Mononuclear cell (primary cell): Measurements from ENCODE around the gene NIPSNAP3A. TPM values are rescaled to one million over a fixed set of nuclear protein-coding genes. Genes with fewer than 3 reads are reported as not detected.
"Not testable (repeated sequence)": the region's sequence is repeated elsewhere in the genome, so short reads cannot be mapped to it uniquely, and the experiment has no call there.

Source experiments
- H3K27me3 ChIP-seq: 2 replicates; pipeline ENCODE4 v1.6.0; 2011; ENCODE audit warnings: low read length, control low read depth; ENCODE audit not compliant: insufficient read depth
- H3K4me1 ChIP-seq: 2 replicates; pipeline ENCODE4 v1.5.1; 2011; ENCODE audit warnings: mild to moderate bottlenecking, low read length, control low read depth; ENCODE audit not compliant: insufficient read depth
- H3K4me3 ChIP-seq: 2 replicates; pipeline ENCODE4 v1.5.1; 2011; ENCODE audit warnings: mild to moderate bottlenecking, low read length, moderate library complexity
- H3K9me3 ChIP-seq: 2 replicates; pipeline ENCODE4 v1.5.1; 2011; ENCODE audit warnings: low read depth, mild to moderate bottlenecking, control low read depth, low read length
- total RNA-seq: library from RNA; depleted of rRNA; stranded (reverse); fragments of >200 nt; gene quantifications from one replicate; pipeline ENCODE4 v1.2.3, GENCODE V29; 2012

Gene NIPSNAP3A
- total RNA-seq, 1 donor: 21.6 TPM

DNA sequence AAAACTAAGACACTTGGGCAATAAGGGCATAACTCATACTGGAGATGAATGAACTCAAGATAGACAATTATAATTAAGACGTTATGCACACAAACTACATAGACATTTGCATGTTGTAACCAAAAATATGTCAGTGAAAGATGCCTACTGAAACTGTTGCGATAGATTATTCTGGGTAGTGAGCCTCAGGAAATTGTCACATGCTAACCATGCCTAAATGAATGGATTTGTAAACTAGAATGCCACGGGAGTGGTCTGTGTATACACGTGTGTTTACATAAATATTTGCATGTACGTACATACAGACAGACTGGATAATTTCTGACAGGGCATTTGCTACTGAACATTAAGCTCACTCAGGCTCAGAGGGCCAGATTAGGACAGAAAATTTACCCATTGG, 17.7 kb downstream of the NIPSNAP3A start:
- H3K4me3 ChIP-seq: no peak overlapping the region
- H3K9me3 ChIP-seq: no peaks in the 10 kb centered on the region
- H3K4me1 ChIP-seq: peaks cover 13% of the 10 kb centered on the region
- no peaks in the 10 kb centered on the region for H3K27me3 ChIP-seq

DNA sequence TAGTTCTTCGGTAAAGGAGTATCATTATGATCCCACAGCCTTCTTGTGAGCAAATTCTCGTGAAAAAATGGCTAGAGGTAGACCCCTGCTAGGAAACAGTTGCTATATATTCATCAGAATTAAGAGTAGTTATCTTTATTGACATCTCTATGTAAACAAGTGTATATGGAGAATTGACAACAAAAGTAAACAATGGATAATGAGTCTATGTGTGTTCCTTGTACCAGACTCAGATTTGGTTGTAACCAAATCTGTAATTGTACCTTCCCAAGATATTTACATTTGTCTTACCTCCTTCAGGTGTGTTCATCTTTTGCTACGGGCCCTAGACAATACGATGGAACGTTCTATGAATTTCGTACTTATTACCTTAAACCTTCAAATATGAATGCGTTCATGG, 18.5 kb downstream of the NIPSNAP3A start:
- Histone ChIP-seq H3K9me3 (no peaks in the 10 kb centered on the region), H3K27me3 (no peaks in the 10 kb centered on the region), H3K4me1 (peaks cover 15% of the 10 kb centered on the region), H3K4me3 (no peak overlapping the region)

DNA sequence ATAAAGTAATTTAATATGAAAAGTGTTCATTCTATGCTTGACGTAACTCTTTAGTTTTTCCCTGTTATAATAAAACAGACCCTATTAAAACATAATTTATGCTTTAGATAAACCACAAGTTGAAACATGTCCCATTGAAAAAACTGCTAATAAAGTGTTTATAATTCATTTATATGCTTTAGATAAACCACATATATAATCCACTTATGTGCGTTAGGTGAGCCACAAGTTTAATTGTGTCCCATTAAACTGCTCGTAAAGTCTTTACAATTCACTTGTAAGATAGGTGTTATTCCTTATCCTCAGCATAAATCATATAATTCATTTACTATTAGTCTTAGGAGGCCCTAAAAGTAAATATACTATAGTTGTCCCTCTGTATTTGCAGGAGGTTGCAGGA, 20.0 kb downstream of the NIPSNAP3A start:
- Histone ChIP-seq H3K27me3 (no peaks in the 10 kb centered on the region), H3K4me3 (no peak overlapping the region), H3K4me1 (peaks cover 15% of the 10 kb centered on the region), H3K9me3 (no peaks in the 10 kb centered on the region)

DNA sequence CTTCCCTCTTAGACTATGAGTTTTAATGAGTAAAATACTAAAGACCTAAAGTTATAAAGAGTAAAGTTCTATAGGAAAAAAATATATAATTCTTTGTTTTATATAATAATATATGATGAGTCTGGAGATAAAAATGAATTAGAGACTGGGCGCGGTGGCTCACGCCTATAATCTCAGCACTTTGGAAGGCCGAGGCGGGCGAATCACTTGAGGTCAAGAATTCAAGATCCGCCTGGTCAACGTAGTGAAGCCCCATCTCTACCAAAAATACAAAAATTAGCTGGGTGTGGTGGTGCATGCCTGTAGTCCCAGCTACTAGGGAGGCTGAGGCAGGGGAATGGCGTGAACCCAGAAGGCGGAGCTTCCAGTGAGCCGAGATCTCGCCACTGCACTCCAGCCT, 21.5 kb downstream of the NIPSNAP3A start:
- not testable (repeated sequence) for H3K4me3 ChIP-seq, H3K27me3 ChIP-seq, H3K9me3 ChIP-seq
- peaks cover 18% of the 10 kb centered on the region for H3K4me1 ChIP-seq

DNA sequence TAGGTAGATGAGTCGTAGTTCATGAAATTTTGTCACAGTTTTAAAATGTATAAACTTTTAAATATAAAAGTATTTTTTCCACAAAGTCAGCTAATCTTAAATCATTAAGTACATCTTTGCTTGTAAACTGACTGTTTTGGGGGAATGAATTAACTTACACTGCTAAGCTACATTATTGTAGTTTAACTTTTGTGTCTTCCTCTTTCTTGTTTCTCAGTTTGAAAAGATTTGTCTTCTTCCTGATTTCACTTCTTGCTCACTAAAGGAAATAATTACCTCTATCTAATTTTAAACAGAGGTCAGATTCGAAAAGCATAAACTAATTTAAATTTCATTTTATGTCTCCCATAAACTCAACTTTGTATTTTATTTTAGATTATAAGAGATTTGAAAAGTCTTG, 22.2 kb downstream of the NIPSNAP3A start:
- peaks cover 15% of the 10 kb centered on the region for H3K4me1 ChIP-seq
- H3K9me3 ChIP-seq: no peaks in the 10 kb centered on the region
- no peak overlapping the region for H3K4me3 ChIP-seq
- no peaks in the 10 kb centered on the region for H3K27me3 ChIP-seq

DNA sequence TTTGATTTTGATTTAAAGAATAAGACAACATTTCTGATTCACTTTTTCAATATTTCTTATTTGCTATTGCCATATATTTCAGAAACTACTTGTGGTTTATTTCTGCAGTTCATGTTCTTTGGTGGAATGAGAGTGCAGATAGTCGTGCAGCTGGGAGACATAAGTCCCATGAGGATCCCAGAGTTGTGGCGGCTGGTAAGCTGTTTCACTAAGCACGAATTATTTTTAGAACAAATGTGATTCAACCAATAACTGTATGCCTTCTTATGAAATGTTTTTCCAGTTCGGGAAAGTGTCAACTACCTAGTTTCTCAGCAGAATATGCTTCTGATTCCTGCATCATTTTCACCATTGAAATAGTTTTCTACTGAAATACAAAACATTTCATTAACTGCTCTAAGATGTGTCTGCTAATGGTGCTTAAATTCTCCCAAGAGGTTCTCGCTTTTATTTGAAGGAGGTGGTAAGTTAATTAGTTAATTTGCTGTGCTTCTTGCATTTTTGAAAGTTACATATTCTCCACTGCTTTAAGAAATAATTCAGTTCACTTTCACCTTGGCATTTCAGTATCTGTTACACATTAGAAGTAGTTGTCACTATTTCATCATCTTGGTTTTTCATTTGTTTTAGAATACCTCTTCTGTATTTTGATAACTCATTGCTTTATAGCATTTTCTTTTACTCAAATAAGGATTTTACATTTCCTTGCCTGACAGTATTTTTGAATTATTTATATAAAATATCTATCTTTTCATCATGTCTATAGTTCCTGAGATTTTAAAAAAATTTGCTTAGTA, 25.4 kb downstream of the NIPSNAP3A start:
- Histone ChIP-seq H3K27me3 (no peaks in the 10 kb centered on the region), H3K4me3 (no peak overlapping the region), H3K4me1 (peaks cover 26% of the 10 kb centered on the region)

DNA sequence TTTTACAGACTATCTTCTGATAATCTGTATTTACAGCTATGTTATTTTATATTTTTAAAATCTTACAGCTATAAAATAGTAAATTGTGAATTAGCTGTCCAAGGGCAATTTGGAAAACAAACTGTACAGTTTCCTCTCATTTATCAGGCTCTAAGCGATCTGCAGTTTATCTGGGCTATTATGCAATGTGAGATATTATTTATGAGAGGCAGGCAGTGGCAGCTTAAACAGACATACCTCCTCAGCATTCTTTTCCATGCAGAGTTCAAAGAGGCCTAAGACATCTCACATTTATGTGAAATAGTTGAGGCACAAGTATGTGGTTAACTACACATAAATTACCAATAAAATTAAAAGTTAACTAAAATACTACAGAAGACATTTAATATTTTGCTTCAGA, 26.6 kb downstream of the NIPSNAP3A start:
- no peaks in the 10 kb centered on the region for H3K9me3 ChIP-seq
- H3K4me3 ChIP-seq: no peak overlapping the region
- peaks cover 26% of the 10 kb centered on the region for H3K4me1 ChIP-seq
- H3K27me3 ChIP-seq: no peaks in the 10 kb centered on the region

More for the DNA sequence above, 25.4 kb downstream of the NIPSNAP3A start:
- no peaks in the 10 kb centered on the region for H3K9me3 ChIP-seq

DNA sequence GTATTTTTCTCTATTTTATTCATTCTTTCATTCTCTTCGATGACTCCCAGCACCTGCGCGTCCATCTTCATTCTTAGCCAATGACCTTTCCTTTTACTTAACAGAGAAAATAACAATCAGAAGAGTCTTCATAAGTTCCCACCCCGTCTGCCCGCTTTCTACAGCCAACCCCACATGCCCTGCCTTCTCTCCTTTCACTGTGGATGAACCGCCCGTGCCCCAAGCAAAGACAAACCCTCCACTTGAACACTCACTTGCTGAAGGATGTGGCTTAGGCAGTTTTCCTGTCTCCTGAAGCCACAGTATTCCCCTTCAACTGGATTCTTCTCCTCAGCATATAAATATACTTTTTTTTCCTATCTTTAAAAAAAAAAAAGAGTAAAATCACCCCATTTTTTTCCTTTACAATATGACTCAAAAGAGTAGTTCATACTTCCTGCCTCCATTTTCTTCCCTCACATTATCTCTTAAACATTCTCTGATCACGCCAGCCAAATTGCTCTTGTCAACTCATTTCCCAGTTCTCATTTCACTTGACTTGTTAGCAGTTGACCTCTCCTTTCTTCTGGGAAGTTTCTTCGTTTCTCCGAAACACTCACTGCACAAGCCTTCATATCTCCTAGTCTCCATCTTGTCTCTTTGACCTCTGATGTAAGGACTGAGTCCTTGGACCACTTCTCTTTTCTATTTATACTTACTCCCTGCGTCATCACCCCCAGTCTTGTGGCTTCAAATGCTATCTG, 27.5 kb downstream of the NIPSNAP3A start:
- Histone ChIP-seq H3K9me3 (no peaks in the 10 kb centered on the region), H3K4me3 (no peak overlapping the region), H3K4me1 (peaks cover 25% of the 10 kb centered on the region), H3K27me3 (no peaks in the 10 kb centered on the region)

DNA sequence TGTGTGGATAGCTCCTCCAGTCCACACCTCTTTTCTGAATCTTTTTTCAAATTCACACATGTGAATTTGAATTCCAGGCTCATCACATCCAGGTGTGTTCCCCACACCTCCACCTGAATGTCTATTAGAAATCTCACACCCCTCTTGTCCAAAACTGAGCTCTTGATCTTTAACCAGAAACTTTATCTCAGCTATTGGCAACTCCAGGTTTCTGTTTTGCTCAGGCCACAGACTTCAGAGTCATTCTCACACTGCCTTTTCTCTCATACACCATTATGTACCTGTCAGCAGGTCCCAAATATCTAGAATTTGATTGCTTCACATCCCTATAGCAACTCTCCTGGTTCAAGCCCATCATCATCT, 28.1 kb downstream of the NIPSNAP3A start:
- Histone ChIP-seq H3K9me3 (no peaks in the 10 kb centered on the region), H3K4me3 (no peak overlapping the region), H3K4me1 (peaks cover 27% of the 10 kb centered on the region), H3K27me3 (no peaks in the 10 kb centered on the region)

DNA sequence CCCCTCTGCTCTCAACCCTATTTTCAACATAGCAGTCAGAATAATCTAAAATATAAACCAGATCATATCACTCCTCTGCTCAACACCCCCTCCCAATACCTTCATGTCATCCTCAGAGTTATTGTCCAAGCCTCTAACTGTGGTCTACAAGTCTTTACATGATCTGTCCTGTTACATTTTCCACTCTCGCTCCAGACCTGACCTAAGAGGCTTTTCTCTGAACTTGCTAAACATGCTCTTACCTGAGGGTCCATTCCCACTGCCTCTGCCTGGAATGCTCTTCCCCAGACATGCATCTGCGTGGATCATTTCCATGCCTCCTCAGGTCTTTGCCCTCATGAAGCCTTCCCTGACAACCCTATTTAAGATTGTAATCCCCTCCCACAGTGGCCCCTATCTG, 28.5 kb downstream of the NIPSNAP3A start:
- no peaks in the 10 kb centered on the region for H3K9me3 ChIP-seq
- H3K4me3 ChIP-seq: no peak overlapping the region
- no peaks in the 10 kb centered on the region for H3K27me3 ChIP-seq
- H3K4me1 ChIP-seq: peaks cover 28% of the 10 kb centered on the region

DNA sequence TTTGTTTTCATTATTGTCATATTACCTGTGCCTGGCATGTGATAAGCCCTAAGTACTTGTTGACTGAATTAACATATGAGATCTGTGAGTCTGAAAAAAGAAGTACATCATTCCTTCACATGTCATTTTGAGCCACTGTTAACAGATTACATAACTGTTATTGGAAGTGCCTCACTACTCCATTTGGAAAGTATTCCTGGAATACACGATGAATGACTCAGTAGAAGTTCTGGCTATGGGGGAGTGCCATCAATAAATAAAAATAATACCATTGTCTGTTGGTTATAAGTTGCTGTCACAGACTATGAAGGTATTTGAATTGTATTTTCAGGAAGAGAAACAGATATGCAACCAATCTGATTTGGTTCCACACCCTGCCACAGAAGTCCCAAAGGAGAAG, 29.3 kb downstream of the NIPSNAP3A start:
- Histone ChIP-seq H3K9me3 (no peaks in the 10 kb centered on the region), H3K4me1 (peaks cover 28% of the 10 kb centered on the region), H3K27me3 (no peaks in the 10 kb centered on the region), H3K4me3 (no peak overlapping the region)

DNA sequence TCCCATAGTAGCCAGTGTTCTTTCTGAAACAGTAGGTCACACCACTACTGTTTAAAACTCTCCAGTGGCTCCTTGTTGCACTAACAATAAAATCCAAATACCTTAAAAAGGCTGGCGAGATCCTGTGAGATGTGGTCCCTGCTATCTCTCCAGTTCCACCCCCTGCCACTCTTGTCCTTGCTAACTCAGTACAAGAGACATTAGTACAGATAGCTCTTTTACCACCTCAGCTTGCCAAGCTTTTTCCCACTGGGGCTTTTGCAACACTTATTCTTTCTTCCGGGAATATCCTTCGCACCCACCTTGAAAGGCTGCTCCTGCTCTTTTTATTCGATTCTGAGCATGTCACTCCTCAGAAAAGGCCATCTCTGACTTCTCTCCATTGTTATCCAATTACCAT, 31.3 kb downstream of the NIPSNAP3A start:
- no peaks in the 10 kb centered on the region for H3K27me3 ChIP-seq
- H3K4me1 ChIP-seq: peaks cover 25% of the 10 kb centered on the region
- H3K4me3 ChIP-seq: no peak overlapping the region
- H3K9me3 ChIP-seq: no peaks in the 10 kb centered on the region

DNA sequence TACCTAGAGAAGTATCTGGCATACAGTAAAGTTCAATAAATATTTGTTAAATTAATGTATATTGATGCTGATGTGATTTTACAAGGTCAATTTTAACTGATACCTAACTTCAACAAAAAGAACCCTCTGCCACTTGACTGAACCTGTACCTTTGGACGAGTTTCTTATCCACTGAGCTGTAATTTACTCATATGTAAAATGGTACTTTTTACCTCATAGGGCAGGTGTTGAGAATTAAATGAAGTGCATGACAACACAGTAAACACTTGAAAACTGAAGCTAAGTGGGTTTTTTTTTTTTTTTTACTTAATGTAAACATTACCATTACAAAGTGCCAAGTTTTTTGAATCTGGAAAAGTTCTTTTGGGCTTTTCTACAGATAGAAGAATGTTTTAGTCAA, 31.9 kb downstream of the NIPSNAP3A start:
- peaks cover 25% of the 10 kb centered on the region for H3K4me1 ChIP-seq
- H3K4me3 ChIP-seq: no peak overlapping the region
- no peaks in the 10 kb centered on the region for H3K27me3 ChIP-seq
- H3K9me3 ChIP-seq: no peaks in the 10 kb centered on the region

DNA sequence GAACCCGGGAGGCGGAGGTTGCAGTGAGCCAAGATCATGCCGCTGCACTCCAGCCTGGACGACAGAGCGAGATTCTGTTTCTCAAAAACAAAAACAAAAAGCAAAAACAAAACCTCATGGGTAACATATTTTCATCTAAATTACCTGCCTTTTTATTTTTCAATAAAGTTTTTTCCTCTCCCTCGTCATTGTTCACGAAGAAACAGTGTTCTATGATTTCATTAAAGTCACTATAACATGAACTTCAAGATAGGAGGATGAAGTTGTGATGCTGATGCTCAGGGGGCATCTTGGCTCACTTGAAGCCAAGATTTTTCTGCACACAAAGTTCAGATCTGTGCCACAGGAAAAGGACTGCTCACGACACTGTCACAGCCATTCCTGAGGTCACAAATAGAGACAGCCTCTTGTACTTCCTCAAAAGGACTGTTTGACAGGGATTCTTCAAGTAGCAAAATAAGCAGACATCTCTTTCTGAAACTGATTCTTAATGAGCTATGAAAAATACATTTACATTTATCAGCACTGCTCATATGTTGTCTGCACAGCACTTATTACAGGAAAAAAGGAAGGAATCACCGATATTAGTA, 32.6 kb downstream of the NIPSNAP3A start:
- H3K4me3 ChIP-seq: no peak overlapping the region
- H3K4me1 ChIP-seq: peaks cover 21% of the 10 kb centered on the region
- H3K27me3 ChIP-seq: no peaks in the 10 kb centered on the region
- no peaks in the 10 kb centered on the region for H3K9me3 ChIP-seq

DNA sequence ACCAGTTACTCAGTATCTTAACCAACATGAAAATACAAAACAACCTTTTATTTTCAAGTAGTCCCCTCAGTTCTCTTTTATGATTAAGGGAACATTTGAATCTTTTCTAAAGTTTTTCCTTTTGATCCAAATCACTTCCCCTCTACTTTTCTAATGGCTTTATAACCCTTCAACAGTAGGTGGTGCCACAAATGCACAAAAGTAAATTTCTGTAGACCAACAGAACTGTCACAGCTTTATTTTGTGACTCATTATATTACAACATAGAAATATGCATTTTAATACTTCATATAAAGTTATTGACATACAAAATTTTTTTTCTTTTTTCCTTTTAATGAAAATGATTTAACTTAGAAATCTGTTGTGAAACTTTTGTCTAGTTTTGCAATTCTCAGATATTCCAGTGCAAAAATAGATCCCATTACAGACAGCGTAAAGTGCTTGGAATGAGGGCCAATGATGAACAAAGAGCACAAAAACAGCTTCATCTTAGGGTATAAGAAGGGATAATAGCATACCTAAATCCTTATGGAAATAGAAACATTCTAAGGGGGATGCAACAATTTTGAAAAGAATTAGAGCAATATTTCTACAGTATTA, 33.4 kb downstream of the NIPSNAP3A start:
- Histone ChIP-seq H3K4me3 (no peak overlapping the region), H3K27me3 (no peaks in the 10 kb centered on the region)

More for the DNA sequence above, 33.4 kb downstream of the NIPSNAP3A start:
- H3K4me1 ChIP-seq: peaks cover 13% of the 10 kb centered on the region
- H3K9me3 ChIP-seq: no peaks in the 10 kb centered on the region
